ENCODE measurements around the gene PTGS1. TPM values are rescaled to one million over a fixed set of nuclear protein-coding genes. Genes with fewer than 3 reads are reported as not detected.
"Not testable (repeated sequence)": the region's sequence is repeated elsewhere in the genome, so short reads cannot be mapped to it uniquely, and the experiment has no call there.

PTGS1 gene
- total RNA-seq, 1 donor from 2014 or later: 2.5 TPM

GRCh38 chr9:122403381-122404000 is 32.7 kb downstream of the PTGS1 start:
- H3K9me3 Mint-ChIP-seq (ENCODE audit: unreplicated experiment): peaks cover 10% of the 10 kb centered on the region
- peaks cover 18% of the 10 kb centered on the region for H3K4me1 Mint-ChIP-seq (ENCODE audit: unreplicated experiment)
- no peak for TF ChIP-seq CTCF (IDR thresholded peaks at IDR 0.05)
- no peak overlapping the region for H3K4me3 Mint-ChIP-seq (ENCODE audit: unreplicated experiment)
- DNase-seq (ENCODE audit: extremely low spot score, unreplicated experiment): no peak
- H3K27me3 Mint-ChIP-seq (ENCODE audit: unreplicated experiment): peaks cover 9% of the 10 kb centered on the region
- H3K36me3 Mint-ChIP-seq (ENCODE audit: unreplicated experiment): no peaks in the 10 kb centered on the region
- no peak overlapping the region for H3K27ac Mint-ChIP-seq (ENCODE audit: unreplicated experiment)

- not testable (repeated sequence) for H3K27ac Mint-ChIP-seq (ENCODE audit: unreplicated experiment)
- H3K4me3 Mint-ChIP-seq (ENCODE audit: unreplicated experiment): peak overlapping the region; percentile 62
Measured at GRCh38 chr9:122405304-122406069, 34.7 kb downstream of the PTGS1 start.

GRCh38 chr9:122406070-122406890 is 35.5 kb downstream of the PTGS1 start:
- Mint-ChIP-seq H3K27ac (ENCODE audit: unreplicated experiment) (no peak overlapping the region), H3K4me3 (ENCODE audit: unreplicated experiment) (peak overlapping the region; percentile 65), H3K4me1 (ENCODE audit: unreplicated experiment) (peaks cover 18% of the 10 kb centered on the region), H3K9me3 (ENCODE audit: unreplicated experiment) (no peaks in the 10 kb centered on the region), H3K27me3 (ENCODE audit: unreplicated experiment) (peaks cover 11% of the 10 kb centered on the region), H3K36me3 (ENCODE audit: unreplicated experiment) (no peaks in the 10 kb centered on the region)
- no peak for TF ChIP-seq CTCF (IDR thresholded peaks at IDR 0.05)
- no peak for DNase-seq (ENCODE audit: extremely low spot score, unreplicated experiment)

More at GRCh38 chr9:122405304-122406069, 34.7 kb downstream of the PTGS1 start:
- Mint-ChIP-seq H3K4me1 (ENCODE audit: unreplicated experiment) (peaks cover 18% of the 10 kb centered on the region), H3K27me3 (ENCODE audit: unreplicated experiment) (peaks cover 11% of the 10 kb centered on the region)
- H3K9me3 Mint-ChIP-seq (ENCODE audit: unreplicated experiment); DNase-seq (ENCODE audit: extremely low spot score, unreplicated experiment); H3K36me3 Mint-ChIP-seq (ENCODE audit: unreplicated experiment): not testable (repeated sequence)

GRCh38 chr9:122414108-122414507 is 43.3 kb downstream of the PTGS1 start:
- not testable (repeated sequence) for H3K4me3 Mint-ChIP-seq (ENCODE audit: unreplicated experiment); DNase-seq (ENCODE audit: extremely low spot score, unreplicated experiment); H3K36me3 Mint-ChIP-seq (ENCODE audit: unreplicated experiment); H3K27ac Mint-ChIP-seq (ENCODE audit: unreplicated experiment); H3K9me3 Mint-ChIP-seq (ENCODE audit: unreplicated experiment); H3K4me1 Mint-ChIP-seq (ENCODE audit: unreplicated experiment)
- H3K27me3 Mint-ChIP-seq (ENCODE audit: unreplicated experiment): peaks cover 35% of the 10 kb centered on the region

- Mint-ChIP-seq H3K27ac (ENCODE audit: unreplicated experiment) (no peak overlapping the region), H3K36me3 (ENCODE audit: unreplicated experiment) (peaks cover 3% of the 10 kb centered on the region), H3K27me3 (ENCODE audit: unreplicated experiment) (peaks cover 37% of the 10 kb centered on the region), H3K4me3 (ENCODE audit: unreplicated experiment) (no peak overlapping the region), H3K4me1 (ENCODE audit: unreplicated experiment) (no peaks in the 10 kb centered on the region), H3K9me3 (ENCODE audit: unreplicated experiment) (peaks cover 15% of the 10 kb centered on the region)
- no peak for DNase-seq (ENCODE audit: extremely low spot score, unreplicated experiment)
- TF ChIP-seq CTCF (IDR thresholded peaks at IDR 0.05): no peak
Measured at GRCh38 chr9:122418016-122418415, 47.2 kb downstream of the PTGS1 start.
